ENCODE data around the gene NT5C3B.
A peak's percentile ranks its signal among the peaks of the same experiment; 100 is the strongest.

GRCh38 chr17:41864498-41864835, 28.4 kb upstream of the NT5C3B start:
- TF ChIP-seq CTCF (IDR thresholded peaks at IDR 0.05; ENCODE audit: low read length), result peak; percentile 6; the same call in 1 of the 2 replicates
- no peak for TF ChIP-seq EZH2 (IDR thresholded peaks at IDR 0.05; ENCODE audit: borderline replicate concordance, low read length)

Measured in OCI-LY1 (cell line).